Esophagus muscularis mucosa (tissue), 4 donors: ENCODE measurements around the gene CSDE1. TPM values are rescaled to one million over a fixed set of nuclear protein-coding genes. Genes with fewer than 3 reads are reported as not detected.
"Not testable (repeated sequence)": the region's sequence is repeated elsewhere in the genome, so short reads cannot be mapped to it uniquely, and the experiment has no call there.

Experiments used
- DNase-seq: peaks from one replicate; pipeline ENCODE4 v3.0.0-alpha.2; 2017; ENCODE audit errors: extremely low spot score
- H3K27ac ChIP-seq, 4 donors: fragments of 200-600 bp; sonication (generic); replicated peaks in 1 of 4; 1 replicate in 3 of 4; 2 replicates in 1 of 4; pipeline ENCODE4 v1.5.1; 2016 to 2019; ENCODE audit warnings: mild to moderate bottlenecking in 1 of 4
- H3K27me3 ChIP-seq, 4 donors: fragments of 200-600 bp; sonication (generic); one replicate each; pipeline versions ENCODE4 v1.5.1 to v1.6.0; 2016 to 2019
- H3K36me3 ChIP-seq, 4 donors: fragments of 200-600 bp; sonication (generic); one replicate each; pipeline ENCODE4 v1.5.1; 2016 to 2019
- H3K4me1 ChIP-seq, 4 donors: fragments of 200-600 bp; sonication (generic); one replicate each; pipeline ENCODE4 v1.5.1; 2016 to 2019
- H3K4me3 ChIP-seq, 4 donors: fragments of 200-600 bp; sonication (generic); 1 replicate in 2 of 4; 2 replicates in 2 of 4; pipeline ENCODE4 v1.5.1; 2016 to 2019; ENCODE audit warnings: mild to moderate bottlenecking in 4 of 4, moderate library complexity in 1 of 4
- H3K9me3 ChIP-seq, 4 donors: fragments of 200-600 bp; sonication (generic); 1 replicate in 3 of 4; 2 replicates in 1 of 4; pipeline ENCODE4 v1.5.1; 2016 to 2019
- EP300 ChIP-seq: sonication (generic); formaldehyde crosslinking; IDR thresholded peaks from one replicate; pipeline ENCODE4 v1.6.1; 2017; ENCODE audit warnings: antibody characterized with exemption
- POLR2A ChIP-seq: fragments of 450-650 bp; IDR thresholded peaks from one replicate; pipeline ENCODE4 v1.6.1; 2017; ENCODE audit warnings: antibody characterized with exemption, moderate library complexity, mild to moderate bottlenecking, low read depth
- POLR2AphosphoS5 ChIP-seq, 2 donors: sonication (generic); formaldehyde crosslinking; IDR thresholded peaks; one replicate each; pipeline ENCODE4 v1.6.1; 2017; ENCODE audit warnings: antibody characterized with exemption in 2 of 2
- WGBS: methylation state at CpG from one replicate; pipeline ENCODE4 v1.1.5; 2018; 5-methylcytosine and 5-hydroxymethylcytosine counted together
- intact Hi-C: fragments of 100-400 bp; cut with DNase I; formaldehyde crosslinking; loops from one replicate; pipeline ENCODE4 v1.15.1; 2023
- total RNA-seq, 4 donors: library from RNA; depleted of rRNA; stranded (reverse); fragments of >200 nt; gene quantifications; one replicate each; pipeline versions ENCODE4 v1.1.0 to v1.2.1, GENCODE V29; 2016
- TF ChIP-seq, protein P1 (sequence below), 3 experiments: fragments of 200-600 bp in 2 of 3; fragments of 450-650 bp in 1 of 3; sonication (generic) in 2 of 3; IDR thresholded peaks; one replicate each; pipeline ENCODE4 v1.5.1; 2017 to 2019; ENCODE audit warnings: antibody characterized with exemption in 3 of 3, mild to moderate bottlenecking in 2 of 3, moderate library complexity in 1 of 3

The CSDE1 gene
- total RNA-seq = 1,000 to 10,000 TPM in 2 of 4 donors, 100 to 1,000 TPM in 2; 614 to 1,394 (median 877) TPM

DNA sequence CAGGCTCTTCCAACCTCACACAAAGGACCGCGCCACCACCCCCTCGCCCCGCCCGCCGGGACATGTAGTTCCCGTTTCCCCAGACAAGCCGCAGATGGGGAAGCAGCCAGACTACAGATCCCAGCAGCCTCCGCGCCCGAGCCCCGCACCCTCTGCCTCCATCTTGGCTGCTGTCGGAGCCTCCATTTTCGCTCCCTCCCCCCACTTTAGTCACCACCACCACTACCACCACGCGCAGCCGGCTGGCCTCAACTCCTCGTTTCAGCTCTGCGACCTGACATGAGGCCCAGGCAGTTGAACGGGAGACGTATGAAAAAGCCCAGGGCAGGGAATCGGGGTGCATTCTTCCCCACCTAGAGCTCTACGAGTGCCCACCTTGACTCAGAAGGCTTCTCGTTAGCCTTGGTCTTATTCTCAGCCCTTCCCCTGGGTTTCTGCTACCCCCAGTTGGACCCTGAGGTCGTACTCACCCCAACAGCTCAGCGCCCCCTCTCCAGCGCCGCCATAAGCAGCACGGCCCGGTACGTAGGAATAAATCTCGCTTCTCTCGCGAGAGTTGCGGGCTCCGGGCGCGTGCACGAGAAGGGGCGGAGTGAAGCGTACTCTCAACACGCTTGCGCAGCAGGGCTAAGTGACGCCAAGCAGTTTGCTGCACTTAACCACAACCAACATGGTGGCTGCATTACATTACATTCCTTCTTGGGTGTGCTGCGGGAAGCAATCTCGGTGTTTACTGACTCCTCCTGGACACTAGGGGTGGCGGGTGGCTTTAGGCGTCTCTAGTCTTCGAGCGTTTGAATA, at the start of gene CSDE1:
TSS of gene CSDE1 (minus strand) at position 530 of the 801 bp plus-strand sequence. CDS start 18,094 bp downstream, outside the sequence.
- H3K27me3 ChIP-seq = no peaks in the 10 kb centered on the region
- 0% methylated on average over 37 of the region's 50 CpGs for WGBS
- peak; percentile 96 to 97 for TF ChIP-seq POLR2AphosphoS5 (IDR thresholded peaks at IDR 0.05)
- TF ChIP-seq EP300 = no peak
- TF ChIP-seq, protein P1, sequence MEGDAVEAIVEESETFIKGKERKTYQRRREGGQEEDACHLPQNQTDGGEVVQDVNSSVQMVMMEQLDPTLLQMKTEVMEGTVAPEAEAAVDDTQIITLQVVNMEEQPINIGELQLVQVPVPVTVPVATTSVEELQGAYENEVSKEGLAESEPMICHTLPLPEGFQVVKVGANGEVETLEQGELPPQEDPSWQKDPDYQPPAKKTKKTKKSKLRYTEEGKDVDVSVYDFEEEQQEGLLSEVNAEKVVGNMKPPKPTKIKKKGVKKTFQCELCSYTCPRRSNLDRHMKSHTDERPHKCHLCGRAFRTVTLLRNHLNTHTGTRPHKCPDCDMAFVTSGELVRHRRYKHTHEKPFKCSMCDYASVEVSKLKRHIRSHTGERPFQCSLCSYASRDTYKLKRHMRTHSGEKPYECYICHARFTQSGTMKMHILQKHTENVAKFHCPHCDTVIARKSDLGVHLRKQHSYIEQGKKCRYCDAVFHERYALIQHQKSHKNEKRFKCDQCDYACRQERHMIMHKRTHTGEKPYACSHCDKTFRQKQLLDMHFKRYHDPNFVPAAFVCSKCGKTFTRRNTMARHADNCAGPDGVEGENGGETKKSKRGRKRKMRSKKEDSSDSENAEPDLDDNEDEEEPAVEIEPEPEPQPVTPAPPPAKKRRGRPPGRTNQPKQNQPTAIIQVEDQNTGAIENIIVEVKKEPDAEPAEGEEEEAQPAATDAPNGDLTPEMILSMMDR (IDR thresholded peaks at IDR 0.05) = peak in 2 of 3 experiments; percentile 42 to 47
- TF ChIP-seq POLR2A = peak; percentile 64
- peak within 1 kb of the TSS; percentile 75 to 96 (median 91) for H3K4me3 ChIP-seq
- H3K27ac ChIP-seq = peak within 1 kb of the TSS; percentile 97 to 99 (median 99)
- H3K9me3 ChIP-seq = no peaks in the 10 kb centered on the region
- peak; percentile 98 for DNase-seq
- H3K36me3 ChIP-seq = no peaks in the 10 kb centered on the region
- H3K4me1 ChIP-seq = peaks cover 43 to 50% (median 49%) of the 10 kb centered on the region in 4 donors
- intact Hi-C loops = loop anchor here (5.0 kb wide), 2 partner anchors 40 to 175 kb away; partner anchors contain the start of genes BCAS2 and NRAS

DNA sequence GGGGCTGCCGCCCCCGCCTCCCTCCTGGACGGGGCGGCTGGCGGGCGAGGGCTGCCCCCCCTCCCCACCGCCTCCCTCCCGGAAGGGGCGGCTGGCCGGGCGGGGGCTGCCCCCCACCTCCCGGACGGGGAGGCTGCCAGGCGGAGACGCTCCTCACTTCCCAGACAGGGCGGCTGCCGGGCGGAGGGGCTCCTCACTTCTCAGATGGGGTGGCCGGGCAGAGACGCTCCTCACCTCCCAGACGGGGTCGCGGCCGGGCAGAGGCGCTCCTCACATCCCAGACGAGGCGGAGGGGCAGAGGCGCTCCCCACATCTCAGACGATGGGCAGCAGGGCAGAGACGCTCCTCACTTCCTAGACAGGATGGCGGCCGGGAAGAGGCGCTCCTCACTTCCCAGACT, 46.7 kb upstream of the CSDE1 start:
- intact Hi-C loops, H3K27ac ChIP-seq, H3K9me3 ChIP-seq, DNase-seq, H3K4me3 ChIP-seq, H3K27me3 ChIP-seq, H3K36me3 ChIP-seq, H3K4me1 ChIP-seq: not testable (repeated sequence)
- WGBS = 80% methylated on average over 1 of the region's 33 CpGs

DNA sequence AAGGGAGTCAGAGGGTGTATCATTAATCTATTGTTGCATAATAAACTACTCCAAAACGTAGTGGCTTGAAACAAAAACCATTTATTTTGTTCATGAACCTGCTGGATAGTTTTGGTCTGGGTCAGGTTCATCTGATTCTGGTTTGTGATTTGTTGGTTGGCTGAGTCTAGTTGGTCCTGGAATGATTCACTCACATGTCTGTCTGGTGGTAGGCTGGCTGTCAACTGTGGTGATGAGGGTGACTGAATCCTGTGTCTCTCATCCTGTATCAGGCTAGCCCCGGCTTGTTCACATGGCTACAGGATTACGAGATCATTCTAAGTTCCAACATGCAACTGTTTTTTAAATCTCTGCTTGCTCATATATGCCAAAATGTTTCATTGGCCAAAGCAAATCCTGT, 45.2 kb upstream of the CSDE1 start:
- H3K27ac ChIP-seq = no peak overlapping the region
- H3K4me1 ChIP-seq = no peaks in the 10 kb centered on the region
- intact Hi-C loops = no loop called here
- TF ChIP-seq POLR2AphosphoS5 (IDR thresholded peaks at IDR 0.05) = no peak
- TF ChIP-seq, protein P1 (IDR thresholded peaks at IDR 0.05) = no peak
- TF ChIP-seq EP300 = no peak
- TF ChIP-seq POLR2A = no peak
- 57% methylated on average over 3 of the region's 3 CpGs for WGBS
- DNase-seq = no peak
- peaks cover 0 to 9% (median 0%) of the 10 kb centered on the region in 4 donors for H3K27me3 ChIP-seq
- no peaks in the 10 kb centered on the region for H3K36me3 ChIP-seq
- H3K9me3 ChIP-seq = no peaks in the 10 kb centered on the region
- H3K4me3 ChIP-seq = no peak overlapping the region

DNA sequence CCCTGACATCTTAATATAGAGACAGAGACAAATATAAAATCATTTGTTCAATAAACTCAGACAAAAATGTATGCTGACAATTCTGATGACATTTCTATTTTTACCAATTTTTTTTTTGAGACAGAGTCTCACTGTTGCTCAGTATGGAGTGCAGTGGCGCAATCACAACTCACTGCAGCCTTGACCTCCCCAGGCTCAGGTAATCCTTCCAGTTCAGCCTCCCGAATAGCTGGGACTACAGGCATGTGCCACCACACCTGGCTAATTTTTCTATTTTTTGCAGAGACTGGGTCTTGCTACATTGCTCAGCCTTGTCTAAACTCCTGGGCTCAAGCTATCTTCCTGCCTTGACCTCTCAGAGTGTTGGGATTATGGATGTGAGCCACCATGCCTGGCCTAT, 36.3 kb upstream of the CSDE1 start:
- H3K4me1 ChIP-seq = no peaks in the 10 kb centered on the region
- TF ChIP-seq POLR2AphosphoS5 (IDR thresholded peaks at IDR 0.05) (no peak), EP300 (no peak), POLR2A (no peak)
- TF ChIP-seq, protein P1 (IDR thresholded peaks at IDR 0.05) = no peak
- intact Hi-C loops = no loop called here
- H3K36me3 ChIP-seq = no peaks in the 10 kb centered on the region
- no peak for DNase-seq
- H3K4me3 ChIP-seq = no peak overlapping the region
- H3K27ac ChIP-seq = no peak overlapping the region
- H3K9me3 ChIP-seq = no peaks in the 10 kb centered on the region
- WGBS = 93% methylated on average over 2 of the region's 2 CpGs
- H3K27me3 ChIP-seq = peaks cover 0 to 25% (median 0%) of the 10 kb centered on the region in 4 donors

DNA sequence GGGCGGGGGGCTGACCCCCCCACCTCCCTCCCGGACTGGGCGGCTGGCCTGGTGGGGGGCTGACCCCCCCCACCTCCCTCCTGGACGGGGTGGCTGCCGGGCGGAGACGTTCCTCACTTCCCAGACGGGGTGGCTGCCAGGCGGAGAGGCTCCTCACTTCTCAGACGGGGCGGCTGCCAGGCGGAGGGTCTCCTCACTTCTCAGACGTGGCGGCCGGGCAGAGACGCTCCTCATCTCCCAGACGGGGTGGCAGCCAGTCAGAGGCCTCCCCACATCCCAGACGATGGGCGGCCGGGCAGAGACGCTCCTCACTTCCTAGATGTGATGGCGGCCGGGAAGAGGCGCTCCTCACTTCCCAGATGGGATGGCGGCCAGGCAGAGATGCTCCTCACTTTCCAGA, 32.8 kb upstream of the CSDE1 start:
- H3K4me1 ChIP-seq, H3K4me3 ChIP-seq, intact Hi-C loops, H3K36me3 ChIP-seq, DNase-seq, H3K27ac ChIP-seq: not testable (repeated sequence)
- Histone ChIP-seq H3K27me3 (peaks cover 0 to 25% (median 0%) of the 10 kb centered on the region in 4 donors), H3K9me3 (peaks cover 0 to 11% (median 0%) of the 10 kb centered on the region in 4 donors)
- whole genome bisulfite sequencing = 92% methylated on average over 14 of the region's 25 CpGs

DNA sequence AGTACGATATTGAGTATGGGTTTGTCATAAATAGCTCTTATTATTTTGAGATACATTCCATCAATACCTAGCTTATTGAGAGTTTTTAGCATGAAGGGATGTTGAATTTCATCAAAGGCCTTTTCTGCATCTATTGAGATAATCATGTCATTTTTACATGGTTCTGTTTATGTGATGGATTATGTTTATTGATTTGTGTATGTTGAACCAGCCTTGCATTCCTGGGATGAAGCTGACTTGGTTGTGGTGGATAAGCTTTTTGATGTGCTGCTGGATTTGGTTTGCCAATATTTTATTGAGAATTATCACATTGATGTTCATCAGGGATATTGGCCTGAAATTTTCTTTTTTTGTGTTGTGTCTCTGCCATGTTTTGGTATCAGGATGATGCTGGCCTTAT, 28.7 kb upstream of the CSDE1 start:
- peaks cover 0 to 11% (median 0%) of the 10 kb centered on the region in 4 donors for H3K9me3 ChIP-seq
- WGBS = 95% methylated on average over 1 of the region's 1 CpG
- DNase-seq, intact Hi-C loops, H3K4me3 ChIP-seq, H3K27ac ChIP-seq, H3K4me1 ChIP-seq, H3K36me3 ChIP-seq, H3K27me3 ChIP-seq: not testable (repeated sequence)
